ENCODE results near the gene PI4KB. TPM values are rescaled to one million over a fixed set of nuclear protein-coding genes. Genes with fewer than 3 reads are reported as not detected.

The PI4KB gene
- total and polyA plus RNA-seq, 9 of the 15 experiments (the other 6 are each of a cell fraction or from before 2014, with no cell fraction given), result 3.1 to 65.4 (median 45.1) TPM

GRCh38 chr1:151342021-151342420, 14.8 kb upstream of the PI4KB start:
- POLR2A ChIA-PET, result interaction anchor here (1.0 to 5.8 kb wide), 4 partner anchors 12 to 61 kb away, joined by 4 to 39 read pairs (median 6); partner anchors contain the start of genes PI4KB and ZNF687
- Histone ChIP-seq H2AFZ (ENCODE audit: low read depth, low read length) (no peak overlapping the region), H3K79me2 (ENCODE audit: control insufficient read depth, insufficient read depth, low read length) (peaks cover 10% of the 10 kb centered on the region)

More at GRCh38 chr1:151342021-151342420, 14.8 kb upstream of the PI4KB start:
- no peak for DNase-seq (ENCODE audit: extremely low read depth in 1 of 4, low spot score in 3 of 4)
- FAIRE-seq, result no peak
- CTCF ChIA-PET (ENCODE audit: low intra/inter-chr PET ratio), result interaction anchor here (4.7 kb wide), 1 partner anchor 41 kb away, joined by 50 read pairs; no protein-coding TSS in a partner anchor
- Histone ChIP-seq H3K9ac (ENCODE audit: insufficient read depth in 1 of 2, low read depth in 2 of 2, low read length in 2 of 2) (no peak overlapping the region), H3K27me3 (ENCODE audit: control insufficient read depth in 2 of 2, insufficient read depth in 2 of 2, low read length in 2 of 2) (no peaks in the 10 kb centered on the region), H3K4me1 (replicated peaks in 1 of 2; ENCODE audit: control insufficient read depth in 2 of 2, insufficient read depth in 2 of 2, low read length in 2 of 2) (peaks cover 0 to 7% of the 10 kb centered on the region in 2 experiments; a peak in 3 of 5 replicates), H3K9me1 (ENCODE audit: control insufficient read depth, insufficient read depth, low read length) (no peaks in the 10 kb centered on the region), H4K20me1 (replicated peaks; ENCODE audit: control insufficient read depth, insufficient read depth, low read length) (no peaks in the 10 kb centered on the region), H3K4me3 (no peak overlapping the region), H3K36me3 (ENCODE audit: control insufficient read depth, insufficient read depth, low read length) (peaks cover 33% of the 10 kb centered on the region; the same call in 2 of the 3 replicates), H3K4me2 (ENCODE audit: insufficient read depth, low read length) (no peak overlapping the region), H3K9me3 (replicated peaks; ENCODE audit: control insufficient read depth, insufficient read depth, low read depth, low read length) (no peaks in the 10 kb centered on the region), H3K27ac (ENCODE audit: extremely low read depth, low read depth, low read length) (no peak overlapping the region)
- BruUV-seq (replicated peaks), result no TSS peak
- in situ Hi-C loops (cut with MboI) (no loop called here), intact Hi-C loops (cut with micrococcal nuclease) (loop anchor here (5.0 to 10.0 kb wide), 3 partner anchors 57 to 393 kb away; partner anchors contain the start of gene ZNF687)
- no peak for ATAC-seq
- TF ChIP-seq EHMT2 (IDR thresholded peaks at IDR 0.05) (no peak), ZNF324 (CRISPR knock-in tag; IDR thresholded peaks at IDR 0.05) (no peak), ASH1L (IDR thresholded peaks at IDR 0.05; ENCODE audit: borderline replicate concordance, low read depth, partially characterized antibody) (no peak), SETDB1 (IDR thresholded peaks at IDR 0.05; ENCODE audit: low read length) (no peak), AFF4 (CRISPR knock-in tag; IDR thresholded peaks at IDR 0.05) (no peak), ZNF217 (CRISPR knock-in tag; IDR thresholded peaks at IDR 0.05) (no peak), GABPB1 (CRISPR knock-in tag; IDR thresholded peaks at IDR 0.05) (no peak), ZNF766 (CRISPR knock-in tag; conservative IDR thresholded peaks at IDR 0.05) (no peak)
- WGBS (ENCODE audit: insufficient coverage, low coverage, missing lambda C conversion rate), result 66% methylated on average over 2 of the region's 2 CpGs
